HG02763 (cell line): ENCODE measurements around the gene KBTBD4.
"Not testable (repeated sequence)": the region's sequence is repeated elsewhere in the genome, so short reads cannot be mapped to it uniquely, and the experiment has no call there.

Source experiments
- ATAC-seq: cut with Tn5 transposase; IDR thresholded peaks from one replicate; pipeline ENCODE4 v1.9.1; 2021; ENCODE audit warnings: mild to moderate bottlenecking, moderate library complexity; ENCODE audit not compliant: unreplicated experiment

KBTBD4 gene

GRCh38 chr11:47529951-47530350 is 48.8 kb downstream of the KBTBD4 start:
- ATAC-seq = no peak

GRCh38 chr11:47527186-47527585 is 51.6 kb downstream of the KBTBD4 start:
- ATAC-seq = no peak

GRCh38 chr11:47526032-47526431 is 52.7 kb downstream of the KBTBD4 start:
- ATAC-seq = not testable (repeated sequence)

GRCh38 chr11:47524291-47524874 is 54.4 kb downstream of the KBTBD4 start:
- no peak for ATAC-seq

- ATAC-seq = peak; percentile 54
These were observed 55.1 kb downstream of the KBTBD4 start for GRCh38 chr11:47523490-47524225.
